K562 (cell line): ENCODE measurements around the gene ANKRD24. TPM values are rescaled to one million over a fixed set of nuclear protein-coding genes. Genes with fewer than 3 reads are reported as not detected.

Experiments used
- ARID4B ChIP-seq: sonication (generic); formaldehyde crosslinking; IDR thresholded peaks from 2 replicates; pipeline ENCODE4 v1.8.0; 2022; ENCODE audit warnings: mild to moderate bottlenecking, missing genetic modification reagents
- C11orf30 ChIP-seq: fragments of 450-650 bp; IDR thresholded peaks from 2 replicates; pipeline ENCODE4 v1.6.1; 2016; ENCODE audit warnings: low read depth, mild to moderate bottlenecking
- HDAC8 ChIP-seq: fragments of 450-650 bp; IDR thresholded peaks from 2 replicates; pipeline ENCODE4 v1.6.1; 2016; ENCODE audit warnings: mild to moderate bottlenecking, missing genetic modification characterization, moderate library complexity, missing compliant biosample characterization
- HMG20B ChIP-seq: fragments of 250-450 bp; sonication (Bioruptor Pico); IDR thresholded peaks from 2 replicates; pipeline ENCODE4 v1.5.0; 2021; ENCODE audit warnings: mild to moderate bottlenecking
- IFI16 ChIP-seq: fragments of 250-450 bp; sonication (Bioruptor Pico); IDR thresholded peaks from 2 replicates; pipeline ENCODE4 v2.1.2; 2022; ENCODE audit warnings: mild to moderate bottlenecking, inconsistent platforms
- IRF2 ChIP-seq: sonication (generic); formaldehyde crosslinking; IDR thresholded peaks from 2 replicates; pipeline ENCODE4 v1.8.1; 2022; ENCODE audit warnings: mild to moderate bottlenecking, missing genetic modification reagents
- KLF16 ChIP-seq: IDR thresholded peaks from 2 replicates; pipeline ENCODE4 v1.6.1; 2016; ENCODE audit warnings: antibody characterized with exemption
- NFIC ChIP-seq: fragments of 450-650 bp; IDR thresholded peaks from 2 replicates; pipeline ENCODE4 v1.6.1; 2017; ENCODE audit warnings: mild to moderate bottlenecking, inconsistent platforms
- POLR2H ChIP-seq: IDR thresholded peaks from 2 replicates; pipeline ENCODE4 v1.6.1; 2016; ENCODE audit warnings: missing genetic modification characterization, low read depth, mild to moderate bottlenecking, control low read depth, missing compliant biosample characterization, moderate library complexity
- RBBP5 ChIP-seq: fragments of 200-600 bp; sonication (generic); IDR thresholded peaks from 2 replicates; pipeline ENCODE4 v1.6.1; 2012; ENCODE audit warnings: borderline replicate concordance, mild to moderate bottlenecking, low read length, control low read depth, inconsistent platforms; ENCODE audit not compliant: insufficient read depth, poor library complexity, severe bottlenecking
- SETDB1 ChIP-seq: IDR thresholded peaks from one replicate; pipeline ENCODE4 v1.6.1; 2012; ENCODE audit warnings: low read length, control low read depth, inconsistent platforms
- SMARCB1 ChIP-seq: IDR thresholded peaks from 2 replicates; pipeline ENCODE4 v1.6.1; 2011; ENCODE audit warnings: improper control_type of control experiment, low read depth; ENCODE audit not compliant: insufficient read length
- TARDBP ChIP-seq: fragments of 450-650 bp; IDR thresholded peaks from 2 replicates; pipeline ENCODE4 v1.6.1; 2016
- U2AF1 ChIP-seq: fragments of 200-400 bp; formaldehyde crosslinking; optimal IDR thresholded peaks from 2 replicates; pipeline ENCODE3; 2017; ENCODE audit warnings: mild to moderate bottlenecking, low read depth, low read length, moderate library complexity
- ZFP36 ChIP-seq: fragments of 150-350 bp; IDR thresholded peaks from 2 replicates; pipeline ENCODE4 v1.6.1; 2018; ENCODE audit warnings: low read length, low read depth; ENCODE audit not compliant: partially characterized antibody
- ZNF780A ChIP-seq: fragments of 250-450 bp; sonication (Bioruptor Pico); IDR thresholded peaks from 2 replicates; pipeline ENCODE4 v1.5.0; 2021; ENCODE audit warnings: mild to moderate bottlenecking
- polyA plus RNA-seq, 8 experiments: library from polyadenylated mRNA; depleted of rRNA in 4 of 8; stranded (reverse) in 5 of 8; unstranded in 3 of 8; fragments of >200 nt; fragmentation: Nextera tagmentation in 2 of 8; fragmentation: Illumina TruSeq in 1 of 8; extraction: Ambion mirVana in 2 of 8; extraction: Trizol in 1 of 8; gene quantifications; 2 replicates each; pipeline versions ENCODE4 v1.2.1 to v1.2.3, GENCODE V29; 2011 to 2014; ENCODE audit warnings: inconsistent platforms in 1 of 8, missing spikeins in 1 of 8
- total RNA-seq, 7 experiments: library from RNA; depleted of rRNA in 6 of 7; stranded (reverse); fragments of >200 nt in 6 of 7; fragmentation: Illumina TruSeq in 2 of 7; extraction: Trizol in 2 of 7; gene quantifications; 2 replicates each; pipeline versions ENCODE4 v1.2.1 to v1.2.3, GENCODE V29; 2011 to 2021; ENCODE audit warnings: low replicate concordance in 1 of 7
- TF ChIP-seq, protein P1 (sequence below): sonication (generic); formaldehyde crosslinking; IDR thresholded peaks from 2 replicates; pipeline ENCODE4 v1.8.0; 2022; ENCODE audit warnings: mild to moderate bottlenecking, missing genetic modification reagents
- TF ChIP-seq, protein P2 (sequence below): fragments of 150-350 bp; conservative IDR thresholded peaks from 2 replicates; pipeline ENCODE4 v1.6.1; 2014; ENCODE audit warnings: low read length
- TF ChIP-seq, protein P3 (sequence below): fragments of 250-450 bp; sonication (Bioruptor Pico); IDR thresholded peaks from 2 replicates; pipeline ENCODE4 v1.8.0; 2021; ENCODE audit warnings: mild to moderate bottlenecking, moderate library complexity

Gene ANKRD24
- total and polyA plus RNA-seq, 9 of the 15 experiments (the other 6 are each of a cell fraction or from before 2014, with no cell fraction given) = 0.07 to 0.12 (median 0.09) TPM; not detected in 5

DNA sequence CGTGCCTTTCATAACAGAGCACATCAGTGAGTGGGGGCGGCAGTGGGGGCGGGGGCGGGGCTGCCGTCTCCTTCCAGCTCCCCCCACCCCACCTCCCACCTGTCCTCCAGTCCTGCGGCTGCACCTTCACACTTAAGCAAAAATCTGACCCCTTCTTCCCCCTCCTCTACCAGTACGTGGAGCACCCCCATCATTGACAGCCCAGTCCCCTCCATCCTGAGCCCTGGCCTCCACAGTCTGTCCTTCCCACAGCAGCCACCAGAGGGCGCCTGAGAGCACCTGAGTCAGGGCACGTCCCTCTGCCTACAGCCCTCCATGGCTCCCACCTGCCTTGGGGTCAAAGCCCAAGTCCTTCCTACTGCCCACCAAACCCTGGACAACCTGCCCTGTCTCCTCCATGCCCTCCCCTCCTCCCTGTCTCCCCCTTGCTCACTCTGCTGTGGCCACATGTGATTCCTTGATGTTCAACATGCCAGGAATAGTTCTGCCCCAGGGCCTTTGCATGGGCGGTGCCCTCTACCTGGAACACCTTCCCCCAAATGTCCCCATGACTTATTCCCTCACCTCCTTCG, 50.9 kb downstream of the ANKRD24 start (continued):
- TF ChIP-seq, protein P1, sequence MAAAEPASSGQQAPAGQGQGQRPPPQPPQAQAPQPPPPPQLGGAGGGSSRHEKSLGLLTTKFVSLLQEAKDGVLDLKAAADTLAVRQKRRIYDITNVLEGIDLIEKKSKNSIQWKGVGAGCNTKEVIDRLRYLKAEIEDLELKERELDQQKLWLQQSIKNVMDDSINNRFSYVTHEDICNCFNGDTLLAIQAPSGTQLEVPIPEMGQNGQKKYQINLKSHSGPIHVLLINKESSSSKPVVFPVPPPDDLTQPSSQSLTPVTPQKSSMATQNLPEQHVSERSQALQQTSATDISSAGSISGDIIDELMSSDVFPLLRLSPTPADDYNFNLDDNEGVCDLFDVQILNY (CRISPR knock-in tag) = no peak
- TF ChIP-seq, protein P2, sequence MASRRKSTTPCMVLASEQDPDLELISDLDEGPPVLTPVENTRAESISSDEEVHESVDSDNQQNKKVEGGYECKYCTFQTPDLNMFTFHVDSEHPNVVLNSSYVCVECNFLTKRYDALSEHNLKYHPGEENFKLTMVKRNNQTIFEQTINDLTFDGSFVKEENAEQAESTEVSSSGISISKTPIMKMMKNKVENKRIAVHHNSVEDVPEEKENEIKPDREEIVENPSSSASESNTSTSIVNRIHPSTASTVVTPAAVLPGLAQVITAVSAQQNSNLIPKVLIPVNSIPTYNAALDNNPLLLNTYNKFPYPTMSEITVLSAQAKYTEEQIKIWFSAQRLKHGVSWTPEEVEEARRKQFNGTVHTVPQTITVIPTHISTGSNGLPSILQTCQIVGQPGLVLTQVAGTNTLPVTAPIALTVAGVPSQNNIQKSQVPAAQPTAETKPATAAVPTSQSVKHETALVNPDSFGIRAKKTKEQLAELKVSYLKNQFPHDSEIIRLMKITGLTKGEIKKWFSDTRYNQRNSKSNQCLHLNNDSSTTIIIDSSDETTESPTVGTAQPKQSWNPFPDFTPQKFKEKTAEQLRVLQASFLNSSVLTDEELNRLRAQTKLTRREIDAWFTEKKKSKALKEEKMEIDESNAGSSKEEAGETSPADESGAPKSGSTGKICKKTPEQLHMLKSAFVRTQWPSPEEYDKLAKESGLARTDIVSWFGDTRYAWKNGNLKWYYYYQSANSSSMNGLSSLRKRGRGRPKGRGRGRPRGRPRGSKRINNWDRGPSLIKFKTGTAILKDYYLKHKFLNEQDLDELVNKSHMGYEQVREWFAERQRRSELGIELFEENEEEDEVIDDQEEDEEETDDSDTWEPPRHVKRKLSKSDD = no peak
- TF ChIP-seq KLF16 (no peak), ARID4B (CRISPR knock-in tag) (no peak), RBBP5 (no peak), NFIC (peak; percentile 49), HDAC8 (tag) (no peak), ZFP36 (peak; percentile 99), ZNF780A (no peak), IFI16 (no peak), IRF2 (CRISPR knock-in tag) (no peak), C11orf30 (no peak), HMG20B (CRISPR knock-in tag) (no peak), SETDB1 (no peak), U2AF1 (no peak), TARDBP (no peak), POLR2H (tag) (no peak), SMARCB1 (no peak)
- TF ChIP-seq, protein P3, sequence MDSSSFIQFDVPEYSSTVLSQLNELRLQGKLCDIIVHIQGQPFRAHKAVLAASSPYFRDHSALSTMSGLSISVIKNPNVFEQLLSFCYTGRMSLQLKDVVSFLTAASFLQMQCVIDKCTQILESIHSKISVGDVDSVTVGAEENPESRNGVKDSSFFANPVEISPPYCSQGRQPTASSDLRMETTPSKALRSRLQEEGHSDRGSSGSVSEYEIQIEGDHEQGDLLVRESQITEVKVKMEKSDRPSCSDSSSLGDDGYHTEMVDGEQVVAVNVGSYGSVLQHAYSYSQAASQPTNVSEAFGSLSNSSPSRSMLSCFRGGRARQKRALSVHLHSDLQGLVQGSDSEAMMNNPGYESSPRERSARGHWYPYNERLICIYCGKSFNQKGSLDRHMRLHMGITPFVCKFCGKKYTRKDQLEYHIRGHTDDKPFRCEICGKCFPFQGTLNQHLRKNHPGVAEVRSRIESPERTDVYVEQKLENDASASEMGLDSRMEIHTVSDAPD (CRISPR knock-in tag) = no peak
